Measurements from ENCODE around the gene ABLIM2. TPM values are rescaled to one million over a fixed set of nuclear protein-coding genes. Genes with fewer than 3 reads are reported as not detected.

ABLIM2 gene
- total RNA-seq, 2 experiments from 2014 or later: 0.76 TPM; not detected in 1

DNA sequence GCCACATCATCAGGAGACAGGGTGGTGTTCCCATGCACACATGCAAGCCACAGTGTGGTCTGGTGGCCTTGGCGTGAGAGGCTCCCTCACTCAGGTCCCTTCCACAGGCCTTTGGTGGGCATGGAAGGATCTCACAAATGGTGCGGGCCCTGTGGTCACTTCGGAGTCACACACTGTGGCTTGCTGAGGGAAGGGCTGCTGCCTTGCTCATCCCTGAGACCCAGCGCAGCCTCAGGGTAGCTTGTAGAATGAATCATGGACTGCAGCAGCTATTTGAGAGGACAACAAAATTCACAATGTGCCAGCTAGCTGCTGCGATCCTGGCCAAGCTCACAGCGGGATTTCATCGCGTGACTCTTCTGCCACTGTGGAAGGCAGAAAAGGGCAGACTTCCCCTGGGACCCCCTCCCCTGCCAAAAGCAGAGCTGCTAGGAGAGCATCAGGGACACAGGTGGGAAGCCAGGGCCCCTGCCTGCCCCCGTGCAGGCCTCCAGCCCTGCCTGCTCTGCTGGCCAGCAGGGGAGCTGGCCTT, 106.4 kb downstream of the ABLIM2 start:
- no peak for TF ChIP-seq EZH2phosphoT487 (IDR thresholded peaks at IDR 0.05; ENCODE audit: borderline replicate concordance, low read depth, low read length)
- TF ChIP-seq, protein P1, sequence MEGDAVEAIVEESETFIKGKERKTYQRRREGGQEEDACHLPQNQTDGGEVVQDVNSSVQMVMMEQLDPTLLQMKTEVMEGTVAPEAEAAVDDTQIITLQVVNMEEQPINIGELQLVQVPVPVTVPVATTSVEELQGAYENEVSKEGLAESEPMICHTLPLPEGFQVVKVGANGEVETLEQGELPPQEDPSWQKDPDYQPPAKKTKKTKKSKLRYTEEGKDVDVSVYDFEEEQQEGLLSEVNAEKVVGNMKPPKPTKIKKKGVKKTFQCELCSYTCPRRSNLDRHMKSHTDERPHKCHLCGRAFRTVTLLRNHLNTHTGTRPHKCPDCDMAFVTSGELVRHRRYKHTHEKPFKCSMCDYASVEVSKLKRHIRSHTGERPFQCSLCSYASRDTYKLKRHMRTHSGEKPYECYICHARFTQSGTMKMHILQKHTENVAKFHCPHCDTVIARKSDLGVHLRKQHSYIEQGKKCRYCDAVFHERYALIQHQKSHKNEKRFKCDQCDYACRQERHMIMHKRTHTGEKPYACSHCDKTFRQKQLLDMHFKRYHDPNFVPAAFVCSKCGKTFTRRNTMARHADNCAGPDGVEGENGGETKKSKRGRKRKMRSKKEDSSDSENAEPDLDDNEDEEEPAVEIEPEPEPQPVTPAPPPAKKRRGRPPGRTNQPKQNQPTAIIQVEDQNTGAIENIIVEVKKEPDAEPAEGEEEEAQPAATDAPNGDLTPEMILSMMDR (conservative IDR thresholded peaks at IDR 0.05; ENCODE audit: low read length): no peak
- no peak overlapping the region for H2AFZ ChIP-seq (ENCODE audit: low read length)
- no peaks in the 10 kb centered on the region for H3K79me2 ChIP-seq (ENCODE audit: insufficient read depth, low read depth, low read length)
- H3K36me3 ChIP-seq (ENCODE audit: insufficient read depth, low read length): no peaks in the 10 kb centered on the region
- no peaks in the 10 kb centered on the region for H3K9me2 ChIP-seq (ENCODE audit: insufficient read depth, low read length)
- H3K4me1 ChIP-seq (ENCODE audit: insufficient read depth, low read length, poor library complexity, severe bottlenecking): no peaks in the 10 kb centered on the region
- H3K27ac ChIP-seq (ENCODE audit: low read depth, low read length, poor library complexity, severe bottlenecking): no peak overlapping the region
- ChIA-PET CTCF (ENCODE audit: unreplicated experiment) (no interaction called here), POLR2A (interaction anchor here (0.6 kb wide), 1 partner anchor 1015 kb away, joined by 3 read pairs; no protein-coding TSS in a partner anchor)
- H3K4me3 ChIP-seq (ENCODE audit: low read depth, low read length, poor library complexity, severe bottlenecking): no peak overlapping the region
- no peak overlapping the region for H3K4me2 ChIP-seq (ENCODE audit: low read length)
- no peaks in the 10 kb centered on the region for H3K9me3 ChIP-seq (ENCODE audit: low read length)
- intact Hi-C loops (cut with micrococcal nuclease; ENCODE audit: unreplicated experiment): no loop called here
- H4K20me1 ChIP-seq (ENCODE audit: insufficient read depth, low read length): no peaks in the 10 kb centered on the region
- no peak for DNase-seq (ENCODE audit: low spot score)
- no TSS peak for BruUV-seq (replicated peaks)

DNA sequence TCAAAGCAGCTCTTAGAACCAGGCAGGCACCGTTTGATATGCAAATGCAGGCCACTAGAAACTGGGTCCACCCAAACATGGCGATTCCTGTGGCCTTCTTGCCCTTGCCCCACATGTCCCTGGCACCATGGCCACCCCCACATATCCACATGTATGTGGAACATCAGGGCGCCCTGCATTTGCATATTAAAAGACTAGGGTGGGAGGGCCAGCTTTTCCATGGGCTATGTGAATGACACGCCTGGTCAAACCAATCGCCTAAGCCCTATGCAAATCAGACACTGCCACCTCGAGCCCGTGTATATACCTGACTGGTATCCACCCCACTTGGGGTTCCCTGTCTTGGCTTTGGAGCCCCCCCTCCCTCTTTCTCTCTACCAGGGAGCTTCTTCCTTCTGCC, 107.0 kb downstream of the ABLIM2 start:
- POLR2A ChIA-PET: interaction anchor here (0.7 kb wide), 1 partner anchor 166 kb away, joined by 3 read pairs; no protein-coding TSS in a partner anchor
- TF ChIP-seq, protein P1 (conservative IDR thresholded peaks at IDR 0.05; ENCODE audit: low read length): no peak
- TF ChIP-seq EZH2phosphoT487 (IDR thresholded peaks at IDR 0.05; ENCODE audit: borderline replicate concordance, low read depth, low read length): no peak
- H3K9me2 ChIP-seq (ENCODE audit: insufficient read depth, low read length): no peaks in the 10 kb centered on the region
- H3K27ac ChIP-seq (ENCODE audit: low read depth, low read length, poor library complexity, severe bottlenecking): no peak overlapping the region
- H3K4me2 ChIP-seq (ENCODE audit: low read length): no peak overlapping the region
- no peaks in the 10 kb centered on the region for H3K79me2 ChIP-seq (ENCODE audit: insufficient read depth, low read depth, low read length)
- no peaks in the 10 kb centered on the region for H3K36me3 ChIP-seq (ENCODE audit: insufficient read depth, low read length)
- H3K4me3 ChIP-seq (ENCODE audit: low read depth, low read length, poor library complexity, severe bottlenecking): no peak overlapping the region
- H2AFZ ChIP-seq (ENCODE audit: low read length): no peak overlapping the region
- no peaks in the 10 kb centered on the region for H3K4me1 ChIP-seq (ENCODE audit: insufficient read depth, low read length, poor library complexity, severe bottlenecking)
- no peak for DNase-seq (ENCODE audit: low spot score)
- intact Hi-C loops (cut with micrococcal nuclease; ENCODE audit: unreplicated experiment): no loop called here
- BruUV-seq (replicated peaks): no TSS peak
- CTCF ChIA-PET (ENCODE audit: unreplicated experiment): no interaction called here
- H4K20me1 ChIP-seq (ENCODE audit: insufficient read depth, low read length): no peaks in the 10 kb centered on the region
- no peaks in the 10 kb centered on the region for H3K9me3 ChIP-seq (ENCODE audit: low read length)

DNA sequence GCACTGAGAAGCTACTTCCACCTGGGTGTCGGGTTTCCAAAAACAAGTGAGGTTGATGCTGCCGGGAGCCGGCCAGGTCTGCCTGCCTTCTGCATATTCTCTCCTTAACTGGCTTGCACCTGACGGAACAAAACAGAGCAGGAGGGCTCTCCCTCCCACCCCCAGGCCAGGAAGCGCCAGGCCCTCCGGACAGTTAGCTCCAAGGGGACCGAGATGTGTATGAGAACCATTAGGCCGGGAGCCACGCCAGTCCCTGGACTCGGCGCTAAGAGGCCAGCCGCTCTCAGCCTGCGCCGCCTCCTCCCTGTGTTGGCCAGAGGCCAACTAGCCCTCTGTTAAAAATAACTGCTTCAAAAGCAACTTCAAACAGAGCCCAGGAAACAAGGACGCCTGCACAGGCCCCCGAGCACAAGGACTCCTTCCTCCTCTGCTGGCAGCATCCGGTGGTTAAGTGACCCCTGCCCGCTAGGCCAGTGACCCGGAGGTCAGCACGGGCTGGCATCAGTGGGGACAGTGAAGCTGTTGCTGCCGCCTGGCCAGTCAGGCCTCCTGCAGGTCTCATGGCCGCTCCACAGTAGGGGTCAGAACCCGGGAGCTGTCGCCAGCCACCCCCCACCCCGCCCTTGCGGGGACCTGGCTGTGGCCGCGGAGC, 107.9 kb downstream of the ABLIM2 start:
- DNase-seq (ENCODE audit: low spot score): no peak
- H3K36me3 ChIP-seq (ENCODE audit: insufficient read depth, low read length): no peaks in the 10 kb centered on the region
- intact Hi-C loops (cut with micrococcal nuclease; ENCODE audit: unreplicated experiment): no loop called here
- H3K4me2 ChIP-seq (ENCODE audit: low read length): no peak overlapping the region
- TF ChIP-seq, protein P1 (conservative IDR thresholded peaks at IDR 0.05; ENCODE audit: low read length): no peak
- no peak for TF ChIP-seq EZH2phosphoT487 (IDR thresholded peaks at IDR 0.05; ENCODE audit: borderline replicate concordance, low read depth, low read length)
- no peaks in the 10 kb centered on the region for H3K9me2 ChIP-seq (ENCODE audit: insufficient read depth, low read length)
- no peak overlapping the region for H3K4me3 ChIP-seq (ENCODE audit: low read depth, low read length, poor library complexity, severe bottlenecking)
- no peak overlapping the region for H3K27ac ChIP-seq (ENCODE audit: low read depth, low read length, poor library complexity, severe bottlenecking)
- POLR2A ChIA-PET: interaction anchor here (0.6 to 0.7 kb wide), 2 partner anchors 66 to 165 kb away, joined by 3 read pairs; no protein-coding TSS in a partner anchor
- H2AFZ ChIP-seq (ENCODE audit: low read length): no peak overlapping the region
- BruUV-seq (replicated peaks): no TSS peak
- no peaks in the 10 kb centered on the region for H3K4me1 ChIP-seq (ENCODE audit: insufficient read depth, low read length, poor library complexity, severe bottlenecking)
- CTCF ChIA-PET (ENCODE audit: unreplicated experiment): no interaction called here
- H4K20me1 ChIP-seq (ENCODE audit: insufficient read depth, low read length): no peaks in the 10 kb centered on the region
- H3K9me3 ChIP-seq (ENCODE audit: low read length): no peaks in the 10 kb centered on the region
- H3K79me2 ChIP-seq (ENCODE audit: insufficient read depth, low read depth, low read length): no peaks in the 10 kb centered on the region
